Parathyroid adenoma (tissue), 2 donors: Measurements from ENCODE around the gene AMDHD2.
"Not testable (repeated sequence)": the region's sequence is repeated elsewhere in the genome, so short reads cannot be mapped to it uniquely, and the experiment has no call there.

Source experiments
- H2AFZ ChIP-seq: fragments of 300-600 bp; sonication (generic); one replicate; pipeline ENCODE4 v1.7.0; 2017; ENCODE audit warnings: antibody characterized with exemption, mild to moderate bottlenecking
- H3K27ac ChIP-seq: fragments of 300-600 bp; sonication (generic); one replicate; pipeline ENCODE4 v1.7.0; 2017
- H3K27me3 ChIP-seq: fragments of 300-600 bp; sonication (generic); one replicate; pipeline ENCODE4 v1.7.0; 2017; ENCODE audit warnings: low read length; ENCODE audit not compliant: control insufficient read depth, insufficient read depth
- H3K36me3 ChIP-seq: fragments of 300-600 bp; sonication (generic); one replicate; pipeline ENCODE4 v1.7.0; 2017; ENCODE audit warnings: low read length; ENCODE audit not compliant: control insufficient read depth, insufficient read depth
- H3K4me1 ChIP-seq: fragments of 300-600 bp; sonication (generic); one replicate; pipeline ENCODE4 v1.7.0; 2017; ENCODE audit warnings: control low read depth
- H3K4me2 ChIP-seq: fragments of 300-600 bp; sonication (generic); one replicate; pipeline ENCODE4 v1.7.0; 2017; ENCODE audit warnings: low read length
- H3K4me3 ChIP-seq: fragments of 300-600 bp; sonication (generic); one replicate; pipeline ENCODE4 v1.7.0; 2017; ENCODE audit warnings: low read depth, low read length
- H3K79me2 ChIP-seq: fragments of 300-600 bp; sonication (generic); one replicate; pipeline ENCODE4 v1.7.0; 2017; ENCODE audit warnings: control low read depth
- H3K9ac ChIP-seq: fragments of 300-600 bp; sonication (generic); one replicate; pipeline ENCODE4 v1.7.0; 2017; ENCODE audit warnings: mild to moderate bottlenecking
- H3K9me3 ChIP-seq: fragments of 300-600 bp; sonication (generic); one replicate; pipeline ENCODE4 v1.7.0; 2017; ENCODE audit warnings: low read length; ENCODE audit not compliant: control insufficient read depth
- CTCF ChIP-seq: fragments of 300-600 bp; sonication (generic); IDR thresholded peaks from one replicate; pipeline ENCODE4 v1.7.0; 2017; ENCODE audit warnings: antibody characterized with exemption, mild to moderate bottlenecking
- donor health status: primary hyperparathyroidism.

The AMDHD2 gene

GRCh38 chr16:2477327-2477726, 42.8 kb upstream of the AMDHD2 start:
- Histone ChIP-seq H3K4me3 (no peak overlapping the region), H3K4me2 (no peak overlapping the region), H3K9ac (no peak overlapping the region), H2AFZ (no peak overlapping the region), H3K4me1 (peaks cover 5% of the 10 kb centered on the region), H3K27ac (no peak overlapping the region), H3K9me3 (no peaks in the 10 kb centered on the region), H3K27me3 (no peaks in the 10 kb centered on the region), H3K79me2 (peaks cover 2% of the 10 kb centered on the region), H3K36me3 (no peaks in the 10 kb centered on the region)
- no peak for TF ChIP-seq CTCF

- no peak overlapping the region for H3K9ac ChIP-seq
- H3K4me1 ChIP-seq: peaks cover 5% of the 10 kb centered on the region
- H3K27ac ChIP-seq: no peak overlapping the region
Observed at GRCh38 chr16:2478279-2478678, 41.9 kb upstream of the AMDHD2 start.

GRCh38 chr16:2479996-2480395, 40.2 kb upstream of the AMDHD2 start:
- not testable (repeated sequence) for H3K9ac ChIP-seq, H3K79me2 ChIP-seq, H3K27ac ChIP-seq, H3K4me1 ChIP-seq, H3K4me3 ChIP-seq, H2AFZ ChIP-seq, H3K9me3 ChIP-seq, H3K4me2 ChIP-seq, H3K27me3 ChIP-seq, H3K36me3 ChIP-seq

More at GRCh38 chr16:2478279-2478678, 41.9 kb upstream of the AMDHD2 start:
- no peaks in the 10 kb centered on the region for H3K27me3 ChIP-seq
- no peak for TF ChIP-seq CTCF
- H2AFZ ChIP-seq: no peak overlapping the region
- no peak overlapping the region for H3K4me2 ChIP-seq
- peaks cover 2% of the 10 kb centered on the region for H3K79me2 ChIP-seq
- H3K36me3 ChIP-seq: no peaks in the 10 kb centered on the region
- H3K4me3 ChIP-seq: no peak overlapping the region
- H3K9me3 ChIP-seq: no peaks in the 10 kb centered on the region

GRCh38 chr16:2480948-2481347, 39.2 kb upstream of the AMDHD2 start:
- Histone ChIP-seq H3K4me1 (peaks cover 3% of the 10 kb centered on the region), H3K79me2 (peaks cover 2% of the 10 kb centered on the region), H3K9me3 (no peaks in the 10 kb centered on the region), H3K9ac (no peak overlapping the region), H3K36me3 (no peaks in the 10 kb centered on the region), H3K27me3 (no peaks in the 10 kb centered on the region), H3K27ac (no peak overlapping the region), H2AFZ (no peak overlapping the region), H3K4me3 (no peak overlapping the region), H3K4me2 (no peak overlapping the region)
- no peak for TF ChIP-seq CTCF

- H3K36me3 ChIP-seq: no peaks in the 10 kb centered on the region
- H3K27ac ChIP-seq: no peak overlapping the region
- no peaks in the 10 kb centered on the region for H3K27me3 ChIP-seq
- no peak overlapping the region for H3K4me3 ChIP-seq
- TF ChIP-seq CTCF: no peak
- H3K79me2 ChIP-seq: peaks cover 2% of the 10 kb centered on the region
- H3K9me3 ChIP-seq: no peaks in the 10 kb centered on the region
- no peak overlapping the region for H3K4me2 ChIP-seq
- H2AFZ ChIP-seq: no peak overlapping the region
- H3K4me1 ChIP-seq: no peaks in the 10 kb centered on the region
- H3K9ac ChIP-seq: no peak overlapping the region
Observed at GRCh38 chr16:2481676-2482075, 38.5 kb upstream of the AMDHD2 start.
